ENCODE measurements around the gene GPC6.

GPC6 gene

DNA sequence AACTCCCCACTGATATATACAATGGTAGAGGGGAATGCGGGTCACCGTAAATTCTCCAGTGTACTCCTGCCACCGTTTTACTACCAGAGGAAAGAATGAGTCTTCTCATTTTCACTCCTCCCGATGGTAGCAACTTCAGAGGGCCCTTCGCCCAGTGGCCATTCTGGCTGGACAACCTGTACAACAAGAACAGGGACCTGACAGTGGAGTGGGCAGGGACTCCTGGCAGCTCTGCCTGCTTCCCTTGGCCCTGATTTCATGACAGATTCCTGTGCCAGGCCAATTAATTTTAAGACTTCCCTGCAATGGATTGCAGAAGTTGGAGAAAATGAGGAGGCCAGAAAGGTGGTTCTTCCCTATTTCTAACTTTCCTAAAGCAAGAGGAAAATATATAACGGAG, 148.9 kb downstream of the GPC6 start:
- no peak for DNase-seq (ENCODE audit: low spot score)

DNA sequence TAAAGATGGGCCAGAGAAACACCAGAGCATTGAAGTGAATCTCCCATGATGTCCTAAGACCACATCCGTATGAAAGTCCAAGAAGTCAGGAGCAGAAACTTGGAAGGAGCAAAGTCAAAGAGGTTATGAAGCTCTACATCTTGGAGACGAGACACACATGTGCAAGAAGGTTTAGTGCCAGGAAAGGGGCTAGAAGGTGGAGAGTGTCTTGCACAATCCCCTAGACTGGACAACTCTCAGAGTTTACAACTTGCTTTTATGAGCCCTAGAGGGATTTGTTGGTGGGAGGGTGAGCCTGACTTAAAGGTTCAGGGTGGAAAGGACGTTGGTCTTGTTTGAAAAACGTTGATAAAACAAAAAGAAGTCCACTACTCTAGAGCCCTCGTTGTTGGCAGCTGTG, 150.6 kb downstream of the GPC6 start:
- DNase-seq (ENCODE audit: low spot score), result no peak

DNA sequence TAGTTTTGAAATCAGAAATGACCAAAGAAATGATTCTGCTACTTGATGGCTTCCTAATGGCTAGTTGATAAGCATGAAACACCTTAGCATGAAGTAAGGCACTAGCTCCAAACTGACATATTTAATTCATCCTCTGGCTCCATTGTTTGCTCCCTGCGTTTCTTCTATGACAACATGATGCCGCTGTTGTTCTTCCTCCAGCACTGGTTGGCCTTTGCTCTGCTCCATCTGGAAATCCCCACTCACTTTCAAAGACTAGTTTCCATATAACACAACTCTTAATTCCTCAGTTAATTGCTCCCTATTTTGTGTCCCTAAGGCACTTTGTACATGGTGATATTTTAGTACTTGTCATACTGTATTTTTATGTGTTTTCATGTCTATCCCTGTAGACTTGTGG, 151.6 kb downstream of the GPC6 start:
- no peak for DNase-seq (ENCODE audit: low spot score)

DNA sequence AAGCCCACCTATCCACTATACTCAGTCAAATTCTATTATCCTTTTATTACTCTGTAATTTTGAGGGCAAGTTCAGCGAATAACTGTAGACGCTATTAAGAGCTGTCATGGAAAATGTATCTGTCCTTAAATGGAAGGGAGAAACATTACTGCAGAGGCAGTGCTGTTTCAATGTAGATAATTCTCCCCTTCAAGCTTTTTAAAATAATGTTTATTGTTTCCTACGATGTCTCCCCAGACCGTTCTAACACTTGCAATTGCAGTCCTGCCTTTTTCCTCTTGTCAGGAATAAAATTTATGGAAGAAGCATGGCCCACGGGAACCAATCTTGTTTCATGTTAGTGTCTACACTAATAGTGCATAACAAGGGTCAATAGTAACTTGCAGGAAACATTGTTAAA, 159.5 kb downstream of the GPC6 start:
- DNase-seq (ENCODE audit: low spot score), result no peak

DNA sequence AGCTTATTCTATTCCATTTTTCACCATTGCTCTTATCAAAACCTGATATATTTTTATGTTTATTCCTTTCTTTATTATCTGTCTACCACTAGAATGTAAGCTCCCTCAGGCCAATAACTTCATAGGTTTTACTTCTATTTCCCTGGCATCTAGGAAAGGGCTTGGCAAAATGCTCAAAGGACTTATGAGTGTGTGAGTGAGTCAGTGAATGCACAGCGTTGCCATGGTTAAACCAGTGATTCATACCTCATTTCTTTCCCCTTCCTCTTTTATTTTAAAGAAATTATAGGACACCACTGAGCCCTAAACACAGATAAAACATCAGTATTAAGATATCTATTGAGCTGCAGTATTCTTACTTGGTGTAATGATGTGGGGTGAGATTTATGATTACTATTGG, 162.1 kb downstream of the GPC6 start:
- DNase-seq (ENCODE audit: low spot score), result no peak

DNA sequence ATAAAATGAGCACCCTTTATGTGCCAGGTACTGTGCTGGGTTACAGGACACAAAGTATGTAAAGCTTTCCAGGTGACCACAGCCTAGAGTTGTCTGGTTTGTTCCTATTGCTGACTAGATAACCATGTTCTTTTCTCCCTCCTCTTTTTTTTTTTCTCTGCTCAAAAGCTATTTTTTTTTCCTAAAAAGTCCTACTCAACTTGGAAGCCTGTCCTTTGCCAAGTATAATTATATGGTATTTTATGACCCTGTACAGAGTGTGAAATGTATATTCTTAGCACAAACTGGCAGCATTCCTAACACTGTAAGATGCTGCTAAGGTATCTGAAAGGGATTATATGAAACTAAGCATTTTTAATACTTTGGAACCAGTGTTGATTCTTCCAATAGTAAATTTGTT, 171.0 kb downstream of the GPC6 start:
- DNase-seq (ENCODE audit: low spot score), result no peak

DNA sequence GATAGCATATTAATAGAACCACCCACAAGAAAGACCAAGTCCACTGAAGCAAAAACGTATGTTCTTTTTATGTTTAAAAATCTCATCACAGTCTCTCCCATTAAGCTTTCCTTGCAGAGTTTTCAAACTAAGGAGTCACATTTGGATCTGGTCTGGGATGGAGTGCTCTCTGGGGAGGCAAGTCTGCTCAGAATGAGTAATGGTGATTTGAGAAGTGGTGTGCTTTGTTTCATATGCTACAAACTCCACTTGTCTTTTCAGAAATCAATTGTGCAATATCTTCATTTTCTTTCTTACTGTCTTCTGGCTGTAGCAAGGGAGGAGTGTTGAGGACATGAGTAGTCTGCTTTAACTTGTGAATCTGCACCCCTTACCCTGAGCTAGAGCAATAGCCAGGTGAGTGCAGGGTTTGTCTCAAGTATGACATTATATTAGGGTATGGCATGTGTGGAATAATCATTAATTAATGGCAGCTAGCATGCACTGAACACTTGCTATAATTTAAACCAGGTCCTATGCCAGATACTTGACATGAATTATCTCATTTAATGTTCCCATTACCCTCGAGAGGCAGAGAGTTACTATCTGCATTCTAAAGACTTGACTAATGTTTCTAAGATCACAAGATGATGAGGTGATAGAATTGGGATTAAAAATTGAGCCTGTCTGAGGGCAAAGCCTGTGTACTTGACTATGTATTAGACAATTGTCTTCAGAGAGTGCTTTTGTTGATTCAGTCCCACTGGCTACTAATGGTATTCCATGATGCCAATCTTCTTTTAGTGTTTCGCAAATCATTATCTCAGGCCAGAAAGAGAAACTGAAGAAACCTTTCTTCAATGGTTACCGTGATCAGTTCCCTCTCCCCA, 171.8 kb downstream of the GPC6 start:
- DNase-seq (ENCODE audit: low spot score), result no peak

DNA sequence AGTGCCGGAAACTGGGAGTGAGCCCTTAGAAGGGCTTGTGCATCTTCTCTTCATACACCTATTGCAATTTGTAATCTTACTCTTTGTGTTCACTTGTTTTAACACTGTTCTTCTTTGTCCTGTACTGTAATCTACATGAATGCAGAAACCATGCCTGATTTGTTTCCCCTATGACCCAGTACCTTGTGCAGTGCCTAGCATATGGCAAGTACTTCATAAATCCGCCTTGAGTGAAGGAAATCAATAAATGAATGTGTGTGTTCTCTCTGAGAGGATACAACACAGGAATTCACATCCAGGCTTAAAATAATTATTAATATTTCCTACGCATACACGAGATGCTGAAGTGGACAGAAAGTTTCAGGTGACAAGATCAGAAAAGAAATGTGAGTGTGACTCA, 172.6 kb downstream of the GPC6 start:
- DNase-seq (ENCODE audit: low spot score), result no peak

DNA sequence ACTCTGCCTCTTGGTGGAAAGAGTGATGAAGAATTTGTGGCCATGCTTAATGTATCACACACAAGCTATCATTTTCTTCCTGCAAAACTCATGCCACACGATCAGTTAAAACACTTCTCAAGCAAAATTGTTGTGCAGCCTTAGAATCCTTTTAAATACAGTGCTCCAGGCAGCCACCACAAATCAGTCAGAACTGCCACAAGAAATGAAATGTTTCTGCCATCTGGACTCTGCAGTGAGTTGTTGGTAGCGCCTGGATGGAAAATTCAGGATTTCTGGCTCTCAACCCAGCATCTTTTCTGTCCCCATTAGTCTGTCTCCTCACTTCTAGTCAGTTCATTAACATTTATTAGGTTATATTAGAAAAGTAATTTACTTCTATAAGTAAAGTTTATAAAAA, 179.5 kb downstream of the GPC6 start:
- DNase-seq (ENCODE audit: low spot score), result no peak

DNA sequence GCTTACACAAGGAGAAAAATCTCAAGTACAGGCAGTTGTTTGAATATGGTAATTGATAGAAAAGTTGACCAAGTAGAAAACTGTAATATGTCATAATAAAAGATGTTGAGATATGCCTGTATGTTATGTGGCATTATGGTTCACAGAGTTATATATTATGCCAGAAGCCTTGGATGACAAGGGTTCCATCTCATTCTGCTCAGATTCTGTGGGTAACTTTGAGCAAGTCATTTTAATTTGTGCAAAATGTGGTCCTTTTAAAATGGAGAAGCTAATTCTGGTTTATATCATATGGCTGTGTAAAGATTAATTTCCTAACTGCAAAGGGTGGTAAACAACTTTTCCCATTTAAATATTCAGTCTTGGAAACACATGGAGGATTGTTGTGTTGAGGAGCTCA, 180.9 kb downstream of the GPC6 start:
- DNase-seq (ENCODE audit: low spot score), result no peak

DNA sequence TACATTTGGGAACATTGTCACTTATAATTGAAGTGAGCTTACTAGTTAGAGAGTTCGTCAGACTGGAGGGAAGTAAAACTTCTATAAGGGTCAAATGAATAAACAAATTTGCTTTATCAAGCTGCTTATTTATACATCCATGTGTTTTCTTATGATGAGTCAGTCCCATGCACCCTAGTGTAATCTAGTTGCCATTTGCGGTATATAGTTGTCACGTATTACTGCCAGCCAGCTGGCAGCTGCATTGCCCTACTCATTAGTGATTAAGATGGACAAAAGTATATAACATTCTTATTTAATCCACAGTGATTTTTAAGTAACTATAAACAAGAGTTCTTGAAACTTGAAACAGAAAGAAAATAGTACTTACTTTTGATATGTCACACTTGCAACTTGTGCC, 182.4 kb downstream of the GPC6 start:
- no peak for DNase-seq (ENCODE audit: low spot score)

DNA sequence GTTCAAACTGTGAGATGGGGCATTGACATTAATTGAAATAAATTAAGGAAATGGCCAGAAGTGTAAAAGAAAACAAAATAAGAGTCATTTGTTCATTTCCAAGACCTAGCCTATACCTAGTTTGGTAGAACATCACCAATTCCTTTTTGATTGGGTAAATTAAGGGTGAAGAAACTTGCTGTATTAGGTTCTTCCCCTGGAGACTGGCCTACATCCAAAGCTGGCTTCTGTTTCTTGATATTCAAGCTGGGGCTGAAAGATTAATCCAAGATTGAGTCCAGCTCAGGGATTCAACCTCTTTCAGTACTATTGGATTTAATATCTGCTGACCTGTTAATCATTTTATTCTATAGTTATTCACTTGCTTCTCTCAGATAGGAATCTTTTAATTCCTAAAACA, 183.2 kb downstream of the GPC6 start:
- no peak for DNase-seq (ENCODE audit: low spot score)

DNA sequence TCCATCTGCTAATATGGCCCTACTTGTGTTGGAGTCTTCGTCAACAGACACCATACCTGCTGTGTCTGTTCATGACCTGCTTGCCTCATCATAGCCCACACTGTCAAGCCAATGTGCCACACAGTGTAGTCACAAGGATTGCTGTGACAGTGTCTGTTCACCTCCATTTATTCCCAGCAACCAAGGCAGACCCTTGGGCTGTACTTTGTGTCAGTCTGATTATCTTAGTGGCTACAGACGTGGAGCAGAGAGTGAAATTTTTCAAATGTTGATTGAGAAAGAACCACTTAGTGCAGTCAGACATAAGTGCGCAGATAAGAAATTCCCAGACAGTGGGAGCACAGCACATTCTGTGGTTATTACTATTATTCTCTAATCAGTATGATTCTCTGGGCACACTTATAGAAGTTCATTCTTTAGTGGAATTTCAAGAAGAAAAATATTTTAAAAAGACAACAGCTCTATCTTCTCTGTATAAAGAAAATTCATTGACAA, 184.6 kb downstream of the GPC6 start:
- DNase-seq (ENCODE audit: low spot score), result no peak

DNA sequence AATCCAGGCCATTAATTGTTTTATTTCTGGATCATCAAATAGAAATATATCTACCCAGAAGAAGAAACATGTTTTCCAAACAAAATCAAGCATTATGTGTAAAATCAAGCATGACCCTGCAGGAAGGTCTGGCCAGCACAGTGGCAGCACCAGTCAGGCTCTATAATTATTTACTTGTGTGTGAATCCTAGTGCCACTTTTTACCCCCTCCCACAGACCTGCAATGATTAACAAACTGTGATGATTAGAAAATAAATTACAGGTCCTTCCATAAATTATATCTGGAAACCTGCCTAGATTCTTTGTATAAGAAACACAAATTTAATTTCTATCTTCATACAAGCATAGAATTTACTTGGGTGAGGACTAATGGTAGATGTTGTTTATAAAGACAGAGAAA, 186.1 kb downstream of the GPC6 start:
- no peak for DNase-seq (ENCODE audit: low spot score)

DNA sequence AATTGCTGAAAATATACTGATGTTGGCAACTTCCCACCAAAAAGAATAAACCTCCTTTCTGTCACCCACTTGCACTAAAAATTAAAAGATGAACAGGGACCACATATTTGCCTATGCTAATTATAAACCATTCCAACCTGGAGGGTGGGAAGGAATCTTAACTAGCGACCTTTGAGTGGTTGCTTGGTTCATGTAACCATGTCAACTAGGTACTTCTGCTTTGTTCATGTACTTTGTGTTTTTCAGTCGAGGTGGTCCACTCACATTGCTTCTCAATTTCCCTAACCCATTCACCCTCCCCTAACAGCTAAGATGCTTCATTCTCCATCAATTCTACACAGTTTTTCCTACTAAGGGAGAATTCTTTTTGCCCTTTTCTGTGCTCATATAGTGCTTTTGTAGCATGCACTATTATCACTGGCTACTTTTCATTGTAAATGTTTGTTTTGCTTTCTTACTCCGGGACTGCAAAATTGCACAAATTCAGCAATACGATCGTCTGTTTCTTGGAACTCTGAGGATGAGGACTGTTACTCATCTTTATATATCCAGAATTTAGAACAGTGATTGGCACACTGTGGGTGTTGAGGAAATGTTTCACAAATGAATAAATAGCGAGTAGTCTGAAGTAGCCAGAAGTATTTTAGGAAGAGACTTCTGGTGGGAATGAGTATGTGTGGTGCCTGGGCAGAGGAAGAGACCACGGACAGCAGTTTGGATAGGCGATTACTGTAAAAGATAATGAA, 187.5 kb downstream of the GPC6 start:
- DNase-seq (ENCODE audit: low spot score), result no peak

DNA sequence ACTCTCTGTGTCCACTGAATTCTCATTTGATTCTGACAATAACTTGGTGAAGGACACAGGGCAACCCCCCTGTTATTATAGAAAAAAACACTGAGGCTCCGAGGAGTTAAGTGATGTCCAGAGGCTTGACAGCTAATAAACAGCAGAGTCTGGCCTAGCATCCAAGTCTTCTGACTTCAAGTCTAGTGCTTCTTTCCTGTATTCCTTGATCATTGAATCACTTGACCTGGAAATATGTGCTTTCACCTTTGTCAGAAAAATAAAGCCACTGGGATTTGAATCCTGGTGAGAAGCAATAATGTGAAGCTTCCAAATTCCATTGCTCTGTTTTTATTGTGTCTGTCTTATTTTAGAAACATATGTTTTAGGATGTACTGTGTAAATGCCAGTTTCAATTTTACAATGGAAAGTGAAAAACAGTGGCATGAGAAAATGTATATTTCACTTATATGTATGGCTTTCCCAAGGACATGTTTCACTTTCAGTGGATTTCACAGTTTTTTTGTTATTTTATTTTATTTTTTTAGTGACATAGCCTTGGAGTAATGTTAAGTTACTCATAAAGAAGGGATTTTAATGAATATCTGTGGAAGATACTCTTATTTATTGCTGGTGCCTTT, 190.2 kb downstream of the GPC6 start:
- no peak for DNase-seq (ENCODE audit: low spot score)

DNA sequence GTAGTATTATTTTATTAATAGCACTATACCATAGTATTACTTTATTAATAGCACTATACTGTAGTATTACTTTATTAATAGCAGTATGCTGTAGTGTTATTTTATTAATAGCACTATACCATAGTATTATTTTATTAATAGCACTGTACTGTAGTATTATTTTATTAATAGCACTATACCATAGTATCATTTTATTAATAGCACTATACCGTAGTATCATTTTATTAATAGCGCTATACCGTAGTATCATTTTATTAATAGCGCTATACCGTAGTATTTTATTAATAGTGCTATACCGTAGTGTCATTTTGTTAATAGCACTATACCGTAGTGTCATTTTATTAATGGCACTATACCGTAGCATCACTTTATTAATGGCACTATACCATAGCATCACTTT, 191.8 kb downstream of the GPC6 start:
- no peak for DNase-seq (ENCODE audit: low spot score)

DNA sequence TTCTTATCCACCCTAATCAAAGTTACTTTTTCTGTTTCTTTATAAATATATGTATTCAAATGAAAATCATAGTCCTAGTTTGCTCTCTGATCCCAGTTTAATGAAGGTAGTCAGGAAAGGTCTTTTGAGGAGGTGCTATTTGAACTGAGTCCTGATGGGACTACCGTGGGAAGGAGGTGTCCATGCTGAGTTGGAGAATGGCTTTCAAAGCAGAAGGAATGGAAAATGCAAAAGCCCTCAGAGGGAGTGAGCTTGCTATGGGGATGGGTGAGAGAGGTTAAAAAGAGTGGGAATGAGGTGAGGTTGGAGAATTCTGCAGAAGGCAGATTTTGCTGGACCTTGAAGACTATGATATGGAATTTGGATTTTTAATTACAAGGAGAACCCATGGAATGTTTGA, 193.6 kb downstream of the GPC6 start:
- no peak for DNase-seq (ENCODE audit: low spot score)

DNA sequence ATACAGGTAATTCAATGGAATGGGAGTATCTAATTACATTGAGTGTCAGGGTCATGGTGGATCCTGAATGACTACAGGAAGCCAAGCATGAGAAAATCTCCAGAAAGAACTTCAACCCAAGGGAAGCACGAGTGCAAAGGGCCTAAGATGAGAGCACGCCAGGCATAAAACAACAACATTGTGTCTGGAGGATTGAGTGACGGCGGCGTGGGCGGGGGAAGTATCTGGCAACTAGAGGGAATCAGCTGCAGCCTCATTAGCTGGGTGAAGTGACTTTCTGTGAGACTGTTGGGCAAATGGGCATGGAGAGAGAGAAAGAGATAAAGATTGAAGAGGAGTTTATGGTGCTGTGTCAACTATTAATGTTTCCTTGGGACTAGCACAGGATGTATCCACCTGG, 194.3 kb downstream of the GPC6 start:
- no peak for DNase-seq (ENCODE audit: low spot score)

DNA sequence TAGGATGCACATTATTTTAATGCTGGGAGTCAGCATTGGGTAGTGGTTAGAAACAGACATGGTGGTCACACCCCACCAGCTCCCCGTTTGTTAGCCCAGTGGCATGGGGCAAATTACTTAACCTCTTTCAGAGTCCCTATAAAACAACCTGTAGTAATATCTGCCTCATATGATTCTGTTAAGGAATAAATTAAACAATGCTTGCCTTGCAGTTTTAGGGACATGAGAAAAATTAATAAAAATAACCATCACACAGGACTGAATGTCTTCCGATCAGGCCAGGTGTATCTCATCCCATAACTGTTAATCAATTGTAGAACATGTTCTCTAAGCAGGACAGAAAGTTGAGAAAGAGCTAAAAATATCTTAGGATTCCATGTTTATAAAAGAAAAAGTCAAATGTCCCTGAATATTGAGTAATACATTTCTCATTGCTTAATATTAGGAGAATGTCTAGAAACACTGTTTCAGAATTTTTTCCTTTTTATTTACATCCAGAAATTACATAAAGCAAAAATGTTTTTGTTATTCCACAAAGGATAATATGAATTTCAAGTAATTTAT, 196.5 kb downstream of the GPC6 start:
- DNase-seq (ENCODE audit: low spot score), result no peak

DNA sequence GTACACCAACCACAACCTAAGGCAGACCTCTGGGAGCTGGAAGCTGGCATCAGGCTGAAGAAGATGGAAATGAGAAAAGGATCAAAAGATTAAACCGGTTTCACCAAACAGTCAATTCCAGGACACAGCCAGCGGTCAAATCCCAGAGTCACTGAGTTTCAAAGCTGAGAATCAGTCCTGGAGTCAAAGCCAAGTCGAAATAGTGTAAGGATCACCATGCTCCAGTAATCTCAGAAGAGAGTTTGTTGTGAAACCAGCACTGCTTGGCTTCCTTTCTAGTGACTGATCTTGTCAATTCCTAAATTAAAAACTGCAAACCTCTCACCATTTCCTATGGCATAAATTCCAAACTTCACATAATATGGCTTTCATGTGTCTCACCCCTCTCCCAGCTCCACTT, 198.8 kb downstream of the GPC6 start:
- DNase-seq (ENCODE audit: low spot score), result no peak

DNA sequence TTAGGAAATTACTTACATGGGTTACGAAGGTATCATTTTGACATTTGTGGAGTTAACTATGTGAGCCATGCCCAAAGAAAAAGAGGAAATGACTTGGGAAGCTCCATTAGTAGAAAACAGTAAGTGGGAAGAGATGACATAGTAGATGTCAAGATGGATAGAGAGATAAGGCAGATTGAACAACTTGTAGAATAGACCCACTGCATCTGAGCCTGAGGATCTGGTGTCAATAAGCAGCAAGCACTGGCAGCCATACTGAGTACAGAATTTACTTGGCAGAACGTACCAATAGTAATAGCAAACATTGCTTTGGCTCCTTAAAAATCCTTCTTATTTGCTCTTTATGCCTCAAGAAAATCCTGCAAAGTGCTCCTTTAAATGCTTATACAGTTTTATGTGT, 203.8 kb downstream of the GPC6 start:
- no peak for DNase-seq (ENCODE audit: low spot score)

DNA sequence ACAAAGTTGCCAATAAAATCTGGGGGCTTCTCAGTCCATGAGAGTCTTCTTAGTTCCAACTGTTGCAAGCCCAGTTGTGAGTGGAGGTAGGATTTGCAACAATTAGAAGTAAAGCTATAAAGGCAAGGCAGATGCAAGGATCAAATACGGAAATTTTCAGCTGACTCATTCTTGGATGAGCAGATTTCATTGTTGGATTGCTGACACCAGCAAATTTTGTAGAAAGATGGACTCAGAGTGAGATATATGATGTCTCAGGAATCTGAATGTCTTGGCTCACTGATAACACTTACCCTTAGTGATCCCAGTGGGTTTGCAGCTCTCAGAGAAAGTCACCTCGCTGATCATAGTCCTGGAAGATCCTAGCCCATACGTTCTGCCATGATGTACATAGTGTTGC, 209.0 kb downstream of the GPC6 start:
- DNase-seq (ENCODE audit: low spot score), result no peak
